GM23338 (cell line): ENCODE results near the gene JAKMIP2. TPM values are rescaled to one million over a fixed set of nuclear protein-coding genes. Genes with fewer than 3 reads are reported as not detected.

ENCODE experiments used
- ATAC-seq: fragments of 200-7000 bp; cut with Tn5 transposase; 3 replicates; pipeline ENCODE4 v1.9.1; 2020
- DNase-seq: peaks from one replicate; pipeline ENCODE4 v3.0.0-alpha.2; 2015; ENCODE audit warnings: low spot score
- H2AFZ ChIP-seq: fragments of 200-600 bp; sonication (generic); 2 replicates; pipeline ENCODE4 v1.8.0; 2016; ENCODE audit warnings: antibody characterized with exemption, mild to moderate bottlenecking, moderate library complexity
- H3F3A ChIP-seq: fragments of 200-600 bp; sonication (generic); replicated peaks from 2 replicates; pipeline ENCODE4 v1.8.0; 2017; ENCODE audit warnings: antibody characterized with exemption, mixed run types, low read depth
- H3K27ac ChIP-seq: fragments of 200-600 bp; sonication (generic); 2 replicates; pipeline ENCODE4 v1.6.1; 2016; ENCODE audit warnings: low read depth
- H3K27me3 ChIP-seq: fragments of 200-600 bp; sonication (generic); 2 replicates; pipeline ENCODE4 v1.8.0; 2016; ENCODE audit warnings: mild to moderate bottlenecking, mixed run types, moderate library complexity; ENCODE audit not compliant: insufficient read depth
- H3K36me3 ChIP-seq: fragments of 200-600 bp; sonication (generic); 2 replicates; pipeline ENCODE4 v1.8.0; 2016; ENCODE audit warnings: mild to moderate bottlenecking; ENCODE audit not compliant: insufficient read depth
- H3K4me1 ChIP-seq: fragments of 200-600 bp; sonication (generic); 2 replicates; pipeline ENCODE4 v1.8.0; 2016; ENCODE audit warnings: mild to moderate bottlenecking, moderate library complexity; ENCODE audit not compliant: insufficient read depth
- H3K4me2 ChIP-seq: fragments of 200-600 bp; sonication (generic); 2 replicates; pipeline ENCODE4 v1.7.1; 2017; ENCODE audit warnings: mixed run types
- H3K4me3 ChIP-seq: fragments of 200-600 bp; sonication (generic); 2 replicates; pipeline ENCODE4 v1.6.1; 2016; ENCODE audit warnings: mixed run types
- H3K79me2 ChIP-seq: fragments of 200-600 bp; sonication (generic); replicated peaks from 2 replicates; pipeline ENCODE4 v1.8.0; 2017; ENCODE audit warnings: mild to moderate bottlenecking; ENCODE audit not compliant: insufficient read depth
- H3K9me2 ChIP-seq: fragments of 200-600 bp; sonication (generic); 2 replicates; pipeline ENCODE4 v1.8.0; 2017; ENCODE audit not compliant: insufficient read depth
- H4K20me1 ChIP-seq: fragments of 200-600 bp; sonication (generic); replicated peaks from 2 replicates; pipeline ENCODE4 v1.8.0; 2017; ENCODE audit warnings: mild to moderate bottlenecking; ENCODE audit not compliant: insufficient read depth
- H3K27ac Mint-ChIP-seq: 2 replicates; pipeline ENCODE4 v1.8.0; 2020; ENCODE audit warnings: inconsistent platforms, mild to moderate bottlenecking, moderate library complexity, mixed read lengths
- H3K27me3 Mint-ChIP-seq: 3 replicates; pipeline ENCODE4 v1.8.0; 2022; ENCODE audit warnings: low read depth, mild to moderate bottlenecking, moderate library complexity, mixed read lengths, inconsistent platforms; ENCODE audit not compliant: insufficient read depth, poor library complexity
- H3K36me3 Mint-ChIP-seq: 3 replicates; pipeline ENCODE4 v1.8.0; 2021; ENCODE audit warnings: low read depth, mild to moderate bottlenecking, inconsistent platforms, moderate library complexity, mixed read lengths
- H3K4me1 Mint-ChIP-seq: 3 replicates; pipeline ENCODE4 v1.8.0; 2020; ENCODE audit warnings: mild to moderate bottlenecking, inconsistent platforms, mixed read lengths
- H3K4me3 Mint-ChIP-seq: 3 replicates; pipeline ENCODE4 v1.8.0; 2021; ENCODE audit warnings: moderate library complexity, mild to moderate bottlenecking, inconsistent platforms, mixed read lengths
- H3K9me3 Mint-ChIP-seq: 3 replicates; pipeline ENCODE4 v1.8.0; 2020; ENCODE audit warnings: moderate library complexity, mild to moderate bottlenecking, inconsistent platforms, mixed read lengths
- CREB1 ChIP-seq: fragments of 250-450 bp; sonication (Bioruptor Pico); IDR thresholded peaks from 2 replicates; pipeline ENCODE4 v1.5.0; 2020; ENCODE audit warnings: low read depth, mild to moderate bottlenecking, moderate library complexity
- EZH2 ChIP-seq: fragments of 200-600 bp; sonication (generic); IDR thresholded peaks from one replicate; pipeline ENCODE4 v1.8.0; 2017; ENCODE audit warnings: antibody characterized with exemption, mild to moderate bottlenecking, low read depth; ENCODE audit not compliant: unreplicated experiment
- EZH2phosphoT487 ChIP-seq: fragments of 200-600 bp; sonication (generic); IDR thresholded peaks from one replicate; pipeline ENCODE4 v1.8.1; 2018; ENCODE audit warnings: antibody characterized with exemption; ENCODE audit not compliant: unreplicated experiment
- JUNB ChIP-seq: IDR thresholded peaks from one replicate; pipeline ENCODE4 v1.6.1; 2016; ENCODE audit warnings: antibody characterized with exemption; ENCODE audit not compliant: unreplicated experiment
- NANOG ChIP-seq: IDR thresholded peaks from 2 replicates; pipeline ENCODE4 v1.6.1; 2016; ENCODE audit warnings: antibody characterized with exemption, borderline replicate concordance
- POLR2AphosphoS5 ChIP-seq: IDR thresholded peaks from 2 replicates; pipeline ENCODE4 v1.6.1; 2016; ENCODE audit warnings: antibody characterized with exemption, low read depth
- STAT1 ChIP-seq: IDR thresholded peaks from one replicate; pipeline ENCODE4 v1.6.1; 2016; ENCODE audit warnings: antibody characterized with exemption; ENCODE audit not compliant: unreplicated experiment
- ZNF114 ChIP-seq: fragments of 250-450 bp; sonication (Bioruptor Pico); IDR thresholded peaks from 2 replicates; pipeline ENCODE4 v1.5.0; 2020; ENCODE audit warnings: mild to moderate bottlenecking, moderate library complexity
- ZNF331 ChIP-seq: fragments of 250-450 bp; sonication (Bioruptor Pico); IDR thresholded peaks from 2 replicates; pipeline ENCODE4 v1.5.0; 2020; ENCODE audit warnings: low read depth, mild to moderate bottlenecking, moderate library complexity
- polyA plus RNA-seq: library from polyadenylated mRNA; unstranded; fragments of >200 nt; fragmentation: Nextera tagmentation; extraction: Ambion mirVana; gene quantifications from 2 replicates; pipeline ENCODE4 v1.2.1, GENCODE V29; 2016
- total RNA-seq: library from RNA; depleted of rRNA; stranded (reverse); fragments of >200 nt; shearing (Covaris generic); gene quantifications from 2 replicates; pipeline ENCODE4 v1.2.3, GENCODE V29; 2014
- TF ChIP-seq, protein P1 (sequence below): IDR thresholded peaks from 2 replicates; pipeline ENCODE4 v1.6.1; 2016; ENCODE audit warnings: antibody characterized with exemption
- TF ChIP-seq, protein P2 (sequence below): IDR thresholded peaks from one replicate; pipeline ENCODE4 v1.6.1; 2018; ENCODE audit warnings: antibody characterized with exemption; ENCODE audit not compliant: unreplicated experiment
- TF ChIP-seq, protein P3 (sequence below), 2 experiments: fragments of 200-600 bp in 1 of 2; sonication (generic) in 1 of 2; conservative IDR thresholded peaks; 2 replicates each; pipeline versions ENCODE4 v1.5.1 to v1.6.1; 2016 to 2017; ENCODE audit warnings: antibody characterized with exemption in 2 of 2, low read depth in 2 of 2, mild to moderate bottlenecking in 2 of 2, moderate library complexity in 1 of 2
- TF ChIP-seq, protein P4 (sequence below): fragments of 250-450 bp; sonication (Bioruptor Pico); IDR thresholded peaks from 2 replicates; pipeline ENCODE4 v1.5.0; 2020; ENCODE audit warnings: mild to moderate bottlenecking, moderate library complexity

JAKMIP2 gene
- total and polyA plus RNA-seq, 2 experiments from 2014 or later: 20.5 to 27.2 TPM

DNA sequence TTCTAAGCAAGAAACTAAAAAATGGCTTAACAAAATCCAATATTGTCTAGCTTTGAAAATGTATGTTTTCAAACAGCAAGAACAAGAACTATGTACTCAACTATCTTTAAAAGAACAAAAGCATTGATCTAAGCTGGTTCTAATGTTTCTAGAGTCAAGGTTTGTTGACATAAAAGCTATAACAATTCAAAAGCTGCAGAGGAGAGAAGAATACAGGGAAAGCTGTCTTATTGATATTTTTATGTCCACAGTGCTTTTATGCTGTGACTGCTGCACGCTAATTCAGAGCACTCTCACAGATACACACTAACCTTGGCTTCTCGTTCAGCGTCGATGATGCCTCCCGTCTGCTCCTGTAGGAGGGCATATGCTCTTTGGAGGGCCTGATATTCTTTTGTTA is 143.2 kb downstream of the JAKMIP2 start:
- Histone ChIP-seq H4K20me1 (no peaks in the 10 kb centered on the region), H3F3A (0 out of 2 replicates have a peak, but pooled peaks cover 9% of the 10 kb centered on the region), H3K79me2 (no peaks in the 10 kb centered on the region), H3K4me1 (0 out of 2 replicates have a peak, but pooled peaks cover 2% of the 10 kb centered on the region), H3K27ac (no peak overlapping the region), H2AFZ (no peak overlapping the region), H3K4me2 (no peak overlapping the region), H3K9me2 (no peaks in the 10 kb centered on the region), H3K27me3 (no peaks in the 10 kb centered on the region), H3K36me3 (peaks cover 26% of the 10 kb centered on the region; the same call in 1 of the 2 replicates), H3K4me3 (no peak overlapping the region)
- H3K9me3 Mint-ChIP-seq: no peaks in the 10 kb centered on the region
- no peak for DNase-seq
- no peak for TF ChIP-seq NANOG
- TF ChIP-seq EZH2: no peak
- TF ChIP-seq STAT1: no peak
- TF ChIP-seq, protein P1, sequence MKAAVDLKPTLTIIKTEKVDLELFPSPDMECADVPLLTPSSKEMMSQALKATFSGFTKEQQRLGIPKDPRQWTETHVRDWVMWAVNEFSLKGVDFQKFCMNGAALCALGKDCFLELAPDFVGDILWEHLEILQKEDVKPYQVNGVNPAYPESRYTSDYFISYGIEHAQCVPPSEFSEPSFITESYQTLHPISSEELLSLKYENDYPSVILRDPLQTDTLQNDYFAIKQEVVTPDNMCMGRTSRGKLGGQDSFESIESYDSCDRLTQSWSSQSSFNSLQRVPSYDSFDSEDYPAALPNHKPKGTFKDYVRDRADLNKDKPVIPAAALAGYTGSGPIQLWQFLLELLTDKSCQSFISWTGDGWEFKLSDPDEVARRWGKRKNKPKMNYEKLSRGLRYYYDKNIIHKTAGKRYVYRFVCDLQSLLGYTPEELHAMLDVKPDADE: no peak
- TF ChIP-seq JUNB: no peak
- no peak for TF ChIP-seq ZNF331 (CRISPR knock-in tag)
- TF ChIP-seq, protein P2, sequence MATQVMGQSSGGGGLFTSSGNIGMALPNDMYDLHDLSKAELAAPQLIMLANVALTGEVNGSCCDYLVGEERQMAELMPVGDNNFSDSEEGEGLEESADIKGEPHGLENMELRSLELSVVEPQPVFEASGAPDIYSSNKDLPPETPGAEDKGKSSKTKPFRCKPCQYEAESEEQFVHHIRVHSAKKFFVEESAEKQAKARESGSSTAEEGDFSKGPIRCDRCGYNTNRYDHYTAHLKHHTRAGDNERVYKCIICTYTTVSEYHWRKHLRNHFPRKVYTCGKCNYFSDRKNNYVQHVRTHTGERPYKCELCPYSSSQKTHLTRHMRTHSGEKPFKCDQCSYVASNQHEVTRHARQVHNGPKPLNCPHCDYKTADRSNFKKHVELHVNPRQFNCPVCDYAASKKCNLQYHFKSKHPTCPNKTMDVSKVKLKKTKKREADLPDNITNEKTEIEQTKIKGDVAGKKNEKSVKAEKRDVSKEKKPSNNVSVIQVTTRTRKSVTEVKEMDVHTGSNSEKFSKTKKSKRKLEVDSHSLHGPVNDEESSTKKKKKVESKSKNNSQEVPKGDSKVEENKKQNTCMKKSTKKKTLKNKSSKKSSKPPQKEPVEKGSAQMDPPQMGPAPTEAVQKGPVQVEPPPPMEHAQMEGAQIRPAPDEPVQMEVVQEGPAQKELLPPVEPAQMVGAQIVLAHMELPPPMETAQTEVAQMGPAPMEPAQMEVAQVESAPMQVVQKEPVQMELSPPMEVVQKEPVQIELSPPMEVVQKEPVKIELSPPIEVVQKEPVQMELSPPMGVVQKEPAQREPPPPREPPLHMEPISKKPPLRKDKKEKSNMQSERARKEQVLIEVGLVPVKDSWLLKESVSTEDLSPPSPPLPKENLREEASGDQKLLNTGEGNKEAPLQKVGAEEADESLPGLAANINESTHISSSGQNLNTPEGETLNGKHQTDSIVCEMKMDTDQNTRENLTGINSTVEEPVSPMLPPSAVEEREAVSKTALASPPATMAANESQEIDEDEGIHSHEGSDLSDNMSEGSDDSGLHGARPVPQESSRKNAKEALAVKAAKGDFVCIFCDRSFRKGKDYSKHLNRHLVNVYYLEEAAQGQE: no peak
- TF ChIP-seq, protein P3, sequence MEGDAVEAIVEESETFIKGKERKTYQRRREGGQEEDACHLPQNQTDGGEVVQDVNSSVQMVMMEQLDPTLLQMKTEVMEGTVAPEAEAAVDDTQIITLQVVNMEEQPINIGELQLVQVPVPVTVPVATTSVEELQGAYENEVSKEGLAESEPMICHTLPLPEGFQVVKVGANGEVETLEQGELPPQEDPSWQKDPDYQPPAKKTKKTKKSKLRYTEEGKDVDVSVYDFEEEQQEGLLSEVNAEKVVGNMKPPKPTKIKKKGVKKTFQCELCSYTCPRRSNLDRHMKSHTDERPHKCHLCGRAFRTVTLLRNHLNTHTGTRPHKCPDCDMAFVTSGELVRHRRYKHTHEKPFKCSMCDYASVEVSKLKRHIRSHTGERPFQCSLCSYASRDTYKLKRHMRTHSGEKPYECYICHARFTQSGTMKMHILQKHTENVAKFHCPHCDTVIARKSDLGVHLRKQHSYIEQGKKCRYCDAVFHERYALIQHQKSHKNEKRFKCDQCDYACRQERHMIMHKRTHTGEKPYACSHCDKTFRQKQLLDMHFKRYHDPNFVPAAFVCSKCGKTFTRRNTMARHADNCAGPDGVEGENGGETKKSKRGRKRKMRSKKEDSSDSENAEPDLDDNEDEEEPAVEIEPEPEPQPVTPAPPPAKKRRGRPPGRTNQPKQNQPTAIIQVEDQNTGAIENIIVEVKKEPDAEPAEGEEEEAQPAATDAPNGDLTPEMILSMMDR (conservative IDR thresholded peaks at IDR 0.05; ENCODE audit: low read depth in 2 of 2): no peak
- TF ChIP-seq, protein P4, sequence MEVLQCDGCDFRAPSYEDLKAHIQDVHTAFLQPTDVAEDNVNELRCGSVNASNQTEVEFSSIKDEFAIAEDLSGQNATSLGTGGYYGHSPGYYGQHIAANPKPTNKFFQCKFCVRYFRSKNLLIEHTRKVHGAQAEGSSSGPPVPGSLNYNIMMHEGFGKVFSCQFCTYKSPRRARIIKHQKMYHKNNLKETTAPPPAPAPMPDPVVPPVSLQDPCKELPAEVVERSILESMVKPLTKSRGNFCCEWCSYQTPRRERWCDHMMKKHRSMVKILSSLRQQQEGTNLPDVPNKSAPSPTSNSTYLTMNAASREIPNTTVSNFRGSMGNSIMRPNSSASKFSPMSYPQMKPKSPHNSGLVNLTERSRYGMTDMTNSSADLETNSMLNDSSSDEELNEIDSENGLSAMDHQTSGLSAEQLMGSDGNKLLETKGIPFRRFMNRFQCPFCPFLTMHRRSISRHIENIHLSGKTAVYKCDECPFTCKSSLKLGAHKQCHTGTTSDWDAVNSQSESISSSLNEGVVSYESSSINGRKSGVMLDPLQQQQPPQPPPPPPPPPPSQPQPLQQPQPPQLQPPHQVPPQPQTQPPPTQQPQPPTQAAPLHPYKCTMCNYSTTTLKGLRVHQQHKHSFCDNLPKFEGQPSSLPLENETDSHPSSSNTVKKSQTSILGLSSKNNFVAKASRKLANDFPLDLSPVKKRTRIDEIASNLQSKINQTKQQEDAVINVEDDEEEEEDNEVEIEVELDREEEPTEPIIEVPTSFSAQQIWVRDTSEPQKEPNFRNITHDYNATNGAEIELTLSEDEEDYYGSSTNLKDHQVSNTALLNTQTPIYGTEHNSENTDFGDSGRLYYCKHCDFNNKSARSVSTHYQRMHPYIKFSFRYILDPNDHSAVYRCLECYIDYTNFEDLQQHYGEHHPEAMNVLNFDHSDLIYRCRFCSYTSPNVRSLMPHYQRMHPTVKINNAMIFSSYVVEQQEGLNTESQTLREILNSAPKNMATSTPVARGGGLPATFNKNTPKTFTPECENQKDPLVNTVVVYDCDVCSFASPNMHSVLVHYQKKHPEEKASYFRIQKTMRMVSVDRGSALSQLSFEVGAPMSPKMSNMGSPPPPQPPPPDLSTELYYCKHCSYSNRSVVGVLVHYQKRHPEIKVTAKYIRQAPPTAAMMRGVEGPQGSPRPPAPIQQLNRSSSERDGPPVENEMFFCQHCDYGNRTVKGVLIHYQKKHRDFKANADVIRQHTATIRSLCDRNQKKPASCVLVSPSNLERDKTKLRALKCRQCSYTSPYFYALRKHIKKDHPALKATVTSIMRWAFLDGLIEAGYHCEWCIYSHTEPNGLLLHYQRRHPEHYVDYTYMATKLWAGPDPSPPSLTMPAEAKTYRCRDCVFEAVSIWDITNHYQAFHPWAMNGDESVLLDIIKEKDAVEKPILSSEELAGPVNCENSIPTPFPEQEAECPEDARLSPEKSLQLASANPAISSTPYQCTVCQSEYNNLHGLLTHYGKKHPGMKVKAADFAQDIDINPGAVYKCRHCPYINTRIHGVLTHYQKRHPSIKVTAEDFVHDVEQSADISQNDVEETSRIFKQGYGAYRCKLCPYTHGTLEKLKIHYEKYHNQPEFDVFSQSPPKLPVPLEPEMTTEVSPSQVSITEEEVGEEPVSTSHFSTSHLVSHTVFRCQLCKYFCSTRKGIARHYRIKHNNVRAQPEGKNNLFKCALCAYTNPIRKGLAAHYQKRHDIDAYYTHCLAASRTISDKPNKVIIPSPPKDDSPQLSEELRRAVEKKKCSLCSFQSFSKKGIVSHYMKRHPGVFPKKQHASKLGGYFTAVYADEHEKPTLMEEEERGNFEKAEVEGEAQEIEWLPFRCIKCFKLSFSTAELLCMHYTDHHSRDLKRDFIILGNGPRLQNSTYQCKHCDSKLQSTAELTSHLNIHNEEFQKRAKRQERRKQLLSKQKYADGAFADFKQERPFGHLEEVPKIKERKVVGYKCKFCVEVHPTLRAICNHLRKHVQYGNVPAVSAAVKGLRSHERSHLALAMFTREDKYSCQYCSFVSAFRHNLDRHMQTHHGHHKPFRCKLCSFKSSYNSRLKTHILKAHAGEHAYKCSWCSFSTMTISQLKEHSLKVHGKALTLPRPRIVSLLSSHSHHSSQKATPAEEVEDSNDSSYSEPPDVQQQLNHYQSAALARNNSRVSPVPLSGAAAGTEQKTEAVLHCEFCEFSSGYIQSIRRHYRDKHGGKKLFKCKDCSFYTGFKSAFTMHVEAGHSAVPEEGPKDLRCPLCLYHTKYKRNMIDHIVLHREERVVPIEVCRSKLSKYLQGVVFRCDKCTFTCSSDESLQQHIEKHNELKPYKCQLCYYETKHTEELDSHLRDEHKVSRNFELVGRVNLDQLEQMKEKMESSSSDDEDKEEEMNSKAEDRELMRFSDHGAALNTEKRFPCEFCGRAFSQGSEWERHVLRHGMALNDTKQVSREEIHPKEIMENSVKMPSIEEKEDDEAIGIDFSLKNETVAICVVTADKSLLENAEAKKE (CRISPR knock-in tag): no peak
- no peak for TF ChIP-seq EZH2phosphoT487
- no peak for TF ChIP-seq CREB1 (CRISPR knock-in tag)
- TF ChIP-seq ZNF114 (CRISPR knock-in tag): no peak
- no peak for TF ChIP-seq POLR2AphosphoS5
- no peaks in the 10 kb centered on the region for H3K4me1 Mint-ChIP-seq
- H3K27me3 Mint-ChIP-seq: peaks cover 4% of the 10 kb centered on the region
- H3K27ac Mint-ChIP-seq: no peak overlapping the region
- ATAC-seq: no peak
- H3K36me3 Mint-ChIP-seq: peaks cover 36% of the 10 kb centered on the region
- no peak overlapping the region for H3K4me3 Mint-ChIP-seq
